AG09319 (cell line): ENCODE data around the gene SHC2.
"Not testable (repeated sequence)": the region's sequence is repeated elsewhere in the genome, so short reads cannot be mapped to it uniquely, and the experiment has no call there.

Experiments
- DNase-seq: peaks from one replicate; pipeline ENCODE4 v3.0.0-alpha.2; 2010; ENCODE audit warnings: low read depth; ENCODE audit errors: extremely low read depth
- TF ChIP-seq, protein P1 (sequence below): IDR thresholded peaks from 2 replicates; pipeline ENCODE4 v1.5.1; 2011; ENCODE audit warnings: low read depth, mild to moderate bottlenecking, inconsistent platforms, low read length, moderate library complexity

The SHC2 gene

GRCh38 chr19:395467-395866, 65.4 kb downstream of the SHC2 start:
- TF ChIP-seq, protein P1, sequence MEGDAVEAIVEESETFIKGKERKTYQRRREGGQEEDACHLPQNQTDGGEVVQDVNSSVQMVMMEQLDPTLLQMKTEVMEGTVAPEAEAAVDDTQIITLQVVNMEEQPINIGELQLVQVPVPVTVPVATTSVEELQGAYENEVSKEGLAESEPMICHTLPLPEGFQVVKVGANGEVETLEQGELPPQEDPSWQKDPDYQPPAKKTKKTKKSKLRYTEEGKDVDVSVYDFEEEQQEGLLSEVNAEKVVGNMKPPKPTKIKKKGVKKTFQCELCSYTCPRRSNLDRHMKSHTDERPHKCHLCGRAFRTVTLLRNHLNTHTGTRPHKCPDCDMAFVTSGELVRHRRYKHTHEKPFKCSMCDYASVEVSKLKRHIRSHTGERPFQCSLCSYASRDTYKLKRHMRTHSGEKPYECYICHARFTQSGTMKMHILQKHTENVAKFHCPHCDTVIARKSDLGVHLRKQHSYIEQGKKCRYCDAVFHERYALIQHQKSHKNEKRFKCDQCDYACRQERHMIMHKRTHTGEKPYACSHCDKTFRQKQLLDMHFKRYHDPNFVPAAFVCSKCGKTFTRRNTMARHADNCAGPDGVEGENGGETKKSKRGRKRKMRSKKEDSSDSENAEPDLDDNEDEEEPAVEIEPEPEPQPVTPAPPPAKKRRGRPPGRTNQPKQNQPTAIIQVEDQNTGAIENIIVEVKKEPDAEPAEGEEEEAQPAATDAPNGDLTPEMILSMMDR: no peak
- DNase-seq: no peak

GRCh38 chr19:394857-395256, 66.0 kb downstream of the SHC2 start:
- not testable (repeated sequence) for DNase-seq

DNA sequence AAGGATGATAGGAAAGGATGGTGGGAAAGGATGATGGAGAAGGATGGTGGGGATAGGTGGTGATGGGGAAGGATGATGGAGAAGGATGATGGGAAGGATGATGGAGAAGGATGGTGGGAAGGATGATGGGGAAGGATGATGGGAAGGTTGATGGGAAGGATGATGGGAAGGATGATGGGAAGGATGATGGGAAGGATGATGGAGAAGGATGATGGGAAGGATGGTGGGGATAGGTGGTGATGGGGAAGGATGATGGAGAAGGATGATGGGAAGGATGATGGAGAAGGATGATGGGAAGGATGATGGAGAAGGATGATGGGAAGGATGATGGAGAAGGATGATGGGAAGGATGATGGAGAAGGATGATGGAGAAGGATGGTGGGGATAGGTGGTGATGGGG, 67.3 kb downstream of the SHC2 start:
- DNase-seq: not testable (repeated sequence)

DNA sequence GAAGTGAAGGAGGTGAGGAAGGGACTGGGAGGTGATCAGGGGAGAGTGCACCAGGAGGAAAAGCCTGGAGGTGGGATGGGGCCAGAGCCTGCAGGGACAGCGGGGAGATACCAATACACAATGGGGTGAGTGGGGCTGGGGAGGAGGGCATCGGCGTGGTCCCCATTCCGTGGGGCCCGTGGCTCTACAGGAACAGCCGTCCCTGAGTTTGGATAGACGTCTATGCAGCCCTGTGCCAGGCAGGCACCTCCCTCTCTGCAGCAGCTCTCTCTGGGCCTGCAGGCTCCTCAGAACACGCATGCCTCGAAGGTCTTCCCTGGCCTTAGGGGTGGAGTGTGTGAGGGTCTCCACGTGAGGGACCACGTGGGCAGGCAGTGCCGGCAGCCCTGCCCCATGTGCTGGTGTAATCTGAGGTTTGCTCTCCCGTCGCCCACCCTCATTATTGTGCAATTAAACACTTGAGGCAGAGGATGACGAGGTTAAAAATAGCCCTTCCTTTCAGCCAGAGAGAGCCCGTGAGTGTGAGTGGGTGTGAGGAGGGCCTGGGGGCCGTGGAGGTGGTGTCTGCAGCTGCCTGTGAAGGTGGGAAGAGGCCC, 68.4 kb downstream of the SHC2 start:
- TF ChIP-seq, protein P1: no peak
- no peak for DNase-seq

DNA sequence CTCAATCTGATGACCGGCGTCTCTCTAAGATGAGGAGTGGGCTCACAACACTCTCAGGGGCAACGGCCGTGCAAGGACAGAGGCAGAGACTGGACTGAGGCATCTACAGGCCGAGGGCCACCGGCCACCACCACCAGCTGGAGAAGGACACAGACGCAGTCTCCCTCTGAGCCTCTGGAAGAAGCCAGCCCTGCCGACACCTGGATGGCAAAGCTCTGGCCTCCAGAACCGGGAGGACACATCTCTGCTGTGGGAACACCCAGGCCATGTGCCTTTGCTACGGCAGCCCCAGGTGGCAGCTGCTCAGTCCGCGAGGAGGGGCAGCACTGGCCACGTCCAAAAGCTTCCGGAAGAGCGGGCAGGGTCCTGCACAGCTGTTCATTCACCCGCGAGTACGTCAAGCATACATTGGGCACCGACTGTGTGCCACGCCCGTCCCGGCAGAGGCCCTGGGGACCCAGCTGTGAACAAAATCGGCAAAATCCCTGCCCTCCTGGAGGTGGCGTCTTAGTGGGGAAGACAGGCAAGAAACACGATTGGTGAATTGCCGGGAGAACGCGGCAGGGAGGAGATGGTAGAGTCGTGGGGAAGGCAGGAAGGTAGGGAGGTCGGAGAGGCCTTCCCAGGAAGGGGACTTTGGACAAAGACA, 69.0 kb downstream of the SHC2 start:
- TF ChIP-seq, protein P1: no peak
- no peak for DNase-seq

DNA sequence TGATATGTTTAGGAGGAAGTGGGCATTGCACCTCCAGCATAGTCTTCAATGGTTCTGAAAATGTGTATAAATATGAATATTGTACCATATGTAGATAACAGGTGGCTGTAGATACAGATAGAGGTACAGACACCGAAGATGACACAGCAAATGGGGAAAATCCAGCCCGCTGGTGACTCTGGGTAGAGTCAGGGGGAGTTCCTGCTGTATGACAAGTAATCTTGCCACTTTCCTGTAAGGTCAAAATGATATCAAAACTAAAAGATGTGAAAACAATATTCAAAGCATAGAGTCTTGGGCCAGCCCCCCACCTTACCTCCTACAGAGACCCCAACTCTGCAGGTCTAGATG, 69.7 kb downstream of the SHC2 start:
- TF ChIP-seq, protein P1: no peak
- no peak for DNase-seq

DNA sequence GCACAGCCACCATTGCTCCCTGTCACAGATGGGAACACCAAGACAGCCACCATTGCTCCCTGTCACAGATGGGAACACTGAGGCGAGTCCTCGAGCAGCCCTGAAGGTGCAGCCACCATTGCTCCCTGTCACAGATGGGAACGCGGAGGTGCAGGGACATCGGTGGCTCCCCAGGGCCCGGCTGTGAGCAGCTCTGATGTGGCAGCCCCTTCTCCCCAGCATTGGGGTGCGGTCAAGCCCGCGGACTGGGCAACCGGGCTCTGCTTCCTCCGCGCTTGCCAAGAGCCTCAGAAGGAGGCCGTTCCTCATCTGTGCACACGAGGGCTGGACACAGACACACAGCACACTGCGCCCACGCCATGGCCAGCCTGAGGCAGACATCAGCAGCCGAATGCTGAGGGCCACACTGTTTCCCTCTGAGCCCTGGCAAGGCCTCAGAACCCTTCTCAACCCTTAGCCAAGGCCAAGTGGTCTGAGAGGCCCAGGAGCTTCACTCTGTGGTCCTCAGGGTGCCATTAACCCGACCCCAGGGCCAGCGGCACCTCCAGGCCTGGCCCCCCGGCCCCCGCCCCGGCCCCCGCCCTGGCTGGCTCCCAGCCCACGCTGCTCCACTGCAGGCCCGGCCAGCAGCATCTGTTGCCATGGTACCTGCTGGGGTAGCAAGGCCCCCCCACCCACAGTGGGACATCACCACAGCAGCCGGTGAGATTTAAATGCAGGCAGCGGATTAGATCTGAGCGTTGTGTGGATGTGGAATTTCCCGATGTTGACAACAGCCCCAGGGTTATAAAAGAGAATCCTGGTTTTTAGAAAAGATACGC, 70.2 kb downstream of the SHC2 start:
- TF ChIP-seq, protein P1: no peak
- DNase-seq: no peak

- TF ChIP-seq, protein P1: no peak
- DNase-seq: no peak
Measured at GRCh38 chr19:389935-390289, 70.9 kb downstream of the SHC2 start.
